IPS DF 6.9 (cell line): ENCODE measurements around the gene NCLN.
"Not testable (repeated sequence)": the region's sequence is repeated elsewhere in the genome, so short reads cannot be mapped to it uniquely, and the experiment has no call there.

ENCODE experiments used
- DNase-seq: peaks from one replicate; pipeline ENCODE4 v3.0.0-alpha.2; 2013; ENCODE audit warnings: low read depth, low spot score
- H3K27ac ChIP-seq: one replicate; pipeline ENCODE4 v1.5.1; 2013; ENCODE audit warnings: low read length, control low read depth
- H3K27me3 ChIP-seq: 2 replicates; pipeline ENCODE4 v1.6.1; 2013; ENCODE audit warnings: mild to moderate bottlenecking, low read length; ENCODE audit not compliant: control insufficient read depth, insufficient read depth
- H3K36me3 ChIP-seq: 2 replicates; pipeline ENCODE4 v1.6.1; 2013; ENCODE audit warnings: low read length; ENCODE audit not compliant: control insufficient read depth, insufficient read depth
- H3K4me1 ChIP-seq: 2 replicates; pipeline ENCODE4 v1.6.1; 2013; ENCODE audit warnings: low read length; ENCODE audit not compliant: control insufficient read depth, insufficient read depth
- H3K4me3 ChIP-seq: 2 replicates; pipeline ENCODE4 v1.5.1; 2013; ENCODE audit warnings: mild to moderate bottlenecking, low read length
- H3K9me3 ChIP-seq: 2 replicates; pipeline ENCODE4 v1.6.1; 2013; ENCODE audit warnings: low read length, inconsistent platforms; ENCODE audit not compliant: control insufficient read depth, insufficient read depth
- WGBS: extraction: QIAGEN DNeasy Blood & Tissue Kit; methylation state at CpG from one replicate; pipeline ENCODE4 v1.1.7; 2013; ENCODE audit warnings: mixed read lengths, missing lambda C conversion rate; ENCODE audit not compliant: insufficient read length, insufficient coverage; 5-methylcytosine and 5-hydroxymethylcytosine counted together

The NCLN gene

GRCh38 chr19:3229888-3230496 is 44.3 kb downstream of the NCLN start:
- no peaks in the 10 kb centered on the region for H3K27me3 ChIP-seq
- no peak for DNase-seq
- peaks cover 6% of the 10 kb centered on the region for H3K4me1 ChIP-seq
- no CpG with 5 or more reads among the region's 4 CpGs for WGBS
- H3K4me3 ChIP-seq, result no peak overlapping the region
- H3K27ac ChIP-seq, result no peak overlapping the region
- H3K36me3 ChIP-seq, result no peaks in the 10 kb centered on the region
- H3K9me3 ChIP-seq, result no peaks in the 10 kb centered on the region

- H3K9me3 ChIP-seq, result no peaks in the 10 kb centered on the region
- H3K36me3 ChIP-seq, result no peaks in the 10 kb centered on the region
- peaks cover 4% of the 10 kb centered on the region; the same call in 1 of the 2 replicates for H3K4me1 ChIP-seq
- H3K27ac ChIP-seq, result no peak overlapping the region
- WGBS, result 86% methylated on average over 1 of the region's 1 CpG
- no peak overlapping the region for H3K4me3 ChIP-seq
- H3K27me3 ChIP-seq, result no peaks in the 10 kb centered on the region
- no peak for DNase-seq
Observed at GRCh38 chr19:3231288-3231687, 45.6 kb downstream of the NCLN start.

- no peaks in the 10 kb centered on the region for H3K27me3 ChIP-seq
Observed at GRCh38 chr19:3233116-3233515, 47.4 kb downstream of the NCLN start.

GRCh38 chr19:3233831-3234230 is 48.1 kb downstream of the NCLN start:
- DNase-seq, result no peak
- Histone ChIP-seq H3K4me3 (no peak overlapping the region), H3K36me3 (no peaks in the 10 kb centered on the region), H3K4me1 (no peaks in the 10 kb centered on the region), H3K27ac (no peak overlapping the region), H3K9me3 (no peaks in the 10 kb centered on the region), H3K27me3 (no peaks in the 10 kb centered on the region)
- WGBS, result no CpG with 5 or more reads among the region's 4 CpGs

More at GRCh38 chr19:3233116-3233515, 47.4 kb downstream of the NCLN start:
- WGBS, result no CpG with 5 or more reads among the region's 4 CpGs
- Histone ChIP-seq H3K36me3 (no peaks in the 10 kb centered on the region), H3K27ac (no peak overlapping the region), H3K4me3 (no peak overlapping the region), H3K4me1 (peaks cover 2% of the 10 kb centered on the region; the same call in 1 of the 2 replicates), H3K9me3 (no peaks in the 10 kb centered on the region)
- no peak for DNase-seq

- H3K4me1 ChIP-seq, result no peaks in the 10 kb centered on the region
- no peak overlapping the region for H3K4me3 ChIP-seq
- WGBS, result no CpG with 5 or more reads among the region's 9 CpGs
- no peak overlapping the region for H3K27ac ChIP-seq
- no peaks in the 10 kb centered on the region for H3K36me3 ChIP-seq
- no peaks in the 10 kb centered on the region for H3K9me3 ChIP-seq
- no peak for DNase-seq
- no peaks in the 10 kb centered on the region for H3K27me3 ChIP-seq
Observed at GRCh38 chr19:3234800-3235199, 49.1 kb downstream of the NCLN start.

- H3K9me3 ChIP-seq, H3K27me3 ChIP-seq, H3K4me3 ChIP-seq, DNase-seq, H3K27ac ChIP-seq, H3K36me3 ChIP-seq, H3K4me1 ChIP-seq: not testable (repeated sequence)
- WGBS, result no CpG with 5 or more reads among the region's 2 CpGs
Observed at GRCh38 chr19:3235604-3236003, 49.9 kb downstream of the NCLN start.

GRCh38 chr19:3236272-3236671 is 50.5 kb downstream of the NCLN start:
- Histone ChIP-seq H3K9me3 (no peaks in the 10 kb centered on the region), H3K4me1 (no peaks in the 10 kb centered on the region), H3K4me3 (no peak overlapping the region), H3K36me3 (no peaks in the 10 kb centered on the region), H3K27ac (no peak overlapping the region), H3K27me3 (no peaks in the 10 kb centered on the region)
- no CpG with 5 or more reads among the region's 4 CpGs for WGBS
- no peak for DNase-seq

GRCh38 chr19:3238066-3238561 is 52.4 kb downstream of the NCLN start:
- Histone ChIP-seq H3K27ac (no peak overlapping the region), H3K27me3 (no peaks in the 10 kb centered on the region), H3K36me3 (no peaks in the 10 kb centered on the region), H3K4me3 (no peak overlapping the region), H3K4me1 (no peaks in the 10 kb centered on the region), H3K9me3 (no peaks in the 10 kb centered on the region)
- no CpG with 5 or more reads among the region's 7 CpGs for WGBS
- DNase-seq, result no peak

GRCh38 chr19:3239367-3239766 is 53.6 kb downstream of the NCLN start:
- H3K9me3 ChIP-seq, result no peaks in the 10 kb centered on the region
- H3K27me3 ChIP-seq, result no peaks in the 10 kb centered on the region
- no CpG with 5 or more reads among the region's 5 CpGs for WGBS
- H3K27ac ChIP-seq, result no peak overlapping the region
- no peak overlapping the region for H3K4me3 ChIP-seq
- H3K4me1 ChIP-seq, result no peaks in the 10 kb centered on the region
- DNase-seq, result no peak
- no peaks in the 10 kb centered on the region for H3K36me3 ChIP-seq

GRCh38 chr19:3243819-3244700 is 58.3 kb downstream of the NCLN start:
- WGBS, result no CpG with 5 or more reads among the region's 23 CpGs
- Histone ChIP-seq H3K36me3 (no peaks in the 10 kb centered on the region), H3K4me3 (no peak overlapping the region), H3K27ac (no peak overlapping the region), H3K27me3 (no peaks in the 10 kb centered on the region), H3K4me1 (no peaks in the 10 kb centered on the region), H3K9me3 (no peaks in the 10 kb centered on the region)
- no peak for DNase-seq
